ENCODE measurements around the gene PARVG.

DNA sequence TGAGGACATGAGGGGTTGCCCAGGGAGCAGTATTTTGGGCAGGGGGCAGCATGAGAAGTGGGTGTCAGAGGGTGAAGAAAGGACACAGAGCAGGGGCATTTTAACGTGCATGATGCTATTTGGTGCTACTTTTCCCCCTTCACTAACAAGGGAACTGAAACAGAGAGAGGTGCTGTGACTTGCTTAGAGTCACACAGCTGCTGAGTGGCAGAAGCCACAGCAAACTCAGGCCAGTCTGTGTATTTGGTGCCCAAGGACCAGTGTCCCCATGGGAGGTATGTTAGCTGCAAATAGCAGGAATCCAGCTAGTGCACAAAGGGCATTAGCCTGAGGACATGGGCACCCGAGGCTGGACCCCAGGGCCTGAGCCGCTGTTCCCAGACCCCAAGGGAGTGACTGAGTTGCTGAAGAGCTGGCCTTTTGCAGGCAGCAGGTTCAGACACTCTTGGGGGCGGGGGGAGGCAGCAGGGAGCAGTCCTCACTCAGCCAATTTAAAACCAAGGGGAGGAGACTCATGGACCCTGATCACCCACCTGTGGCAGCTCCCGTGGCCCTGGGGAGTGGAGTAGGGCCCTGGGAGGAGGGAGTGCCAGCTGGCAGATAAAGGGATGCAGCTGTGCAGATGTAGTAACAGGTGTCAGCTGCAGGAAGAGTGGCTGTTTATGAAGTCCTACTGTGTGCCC lies 14.6 kb downstream of the PARVG start:
- TF ChIP-seq POLR2AphosphoS5 (IDR thresholded peaks at IDR 0.05) (no peak), POLR2A (IDR thresholded peaks at IDR 0.05) (no peak)
- TF ChIP-seq, protein P1, sequence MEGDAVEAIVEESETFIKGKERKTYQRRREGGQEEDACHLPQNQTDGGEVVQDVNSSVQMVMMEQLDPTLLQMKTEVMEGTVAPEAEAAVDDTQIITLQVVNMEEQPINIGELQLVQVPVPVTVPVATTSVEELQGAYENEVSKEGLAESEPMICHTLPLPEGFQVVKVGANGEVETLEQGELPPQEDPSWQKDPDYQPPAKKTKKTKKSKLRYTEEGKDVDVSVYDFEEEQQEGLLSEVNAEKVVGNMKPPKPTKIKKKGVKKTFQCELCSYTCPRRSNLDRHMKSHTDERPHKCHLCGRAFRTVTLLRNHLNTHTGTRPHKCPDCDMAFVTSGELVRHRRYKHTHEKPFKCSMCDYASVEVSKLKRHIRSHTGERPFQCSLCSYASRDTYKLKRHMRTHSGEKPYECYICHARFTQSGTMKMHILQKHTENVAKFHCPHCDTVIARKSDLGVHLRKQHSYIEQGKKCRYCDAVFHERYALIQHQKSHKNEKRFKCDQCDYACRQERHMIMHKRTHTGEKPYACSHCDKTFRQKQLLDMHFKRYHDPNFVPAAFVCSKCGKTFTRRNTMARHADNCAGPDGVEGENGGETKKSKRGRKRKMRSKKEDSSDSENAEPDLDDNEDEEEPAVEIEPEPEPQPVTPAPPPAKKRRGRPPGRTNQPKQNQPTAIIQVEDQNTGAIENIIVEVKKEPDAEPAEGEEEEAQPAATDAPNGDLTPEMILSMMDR (IDR thresholded peaks at IDR 0.05): no peak
